ENCODE results near the gene FKBP15. TPM values are rescaled to one million over a fixed set of nuclear protein-coding genes. Genes with fewer than 3 reads are reported as not detected.

The FKBP15 gene
- total RNA-seq, 1 experiment from 2014 or later = 18.5 TPM

DNA sequence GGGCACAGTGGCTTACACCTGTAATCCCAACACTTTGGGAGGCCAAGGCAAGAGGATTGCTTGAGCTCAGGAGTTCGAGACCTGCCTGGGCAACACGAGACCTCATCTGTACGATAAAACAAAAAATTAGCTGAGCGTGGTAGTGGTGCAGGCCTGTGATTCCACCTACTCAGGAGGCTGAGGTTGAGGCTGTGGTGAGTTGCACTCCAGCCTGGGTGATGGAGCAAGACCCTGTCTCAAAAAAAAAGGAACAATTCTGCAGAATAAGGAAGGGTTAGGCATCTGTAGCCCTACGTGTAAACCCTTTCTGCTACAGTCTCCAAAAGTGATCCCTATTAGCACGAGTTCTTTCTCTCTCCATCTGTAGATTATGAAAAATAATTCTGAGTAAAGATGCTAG, 34.4 kb upstream of the FKBP15 start:
- Mint-ChIP-seq H3K4me3 (no peak overlapping the region), H3K27ac (no peak overlapping the region; a peak in 1 of 7 replicates), H3K27me3 (ENCODE audit: low read depth) (no peaks in the 10 kb centered on the region), H3K4me1 (no peaks in the 10 kb centered on the region), H3K36me3 (ENCODE audit: insufficient read depth in 1 of 3, low read depth in 3 of 3) (peaks cover 11 to 25% (median 24%) of the 10 kb centered on the region in 3 experiments; a peak in 6 of 7 replicates), H3K9me3 (0 out of 5 replicates have a peak, but pooled peaks cover 0 to 1% of the 10 kb centered on the region in 2 experiments)
- H3K4me2 ChIP-seq (ENCODE audit: insufficient read depth, insufficient read length, low read length) = no peak overlapping the region
- H3K56ac ChIP-seq (ENCODE audit: insufficient read length, low read depth, low read length) = no peak overlapping the region
- H3T11ph ChIP-seq (ENCODE audit: low read length) = no peak overlapping the region
- no peak overlapping the region for H4K91ac ChIP-seq (ENCODE audit: insufficient read length, low read depth, low read length)
- TF ChIP-seq, protein P1, sequence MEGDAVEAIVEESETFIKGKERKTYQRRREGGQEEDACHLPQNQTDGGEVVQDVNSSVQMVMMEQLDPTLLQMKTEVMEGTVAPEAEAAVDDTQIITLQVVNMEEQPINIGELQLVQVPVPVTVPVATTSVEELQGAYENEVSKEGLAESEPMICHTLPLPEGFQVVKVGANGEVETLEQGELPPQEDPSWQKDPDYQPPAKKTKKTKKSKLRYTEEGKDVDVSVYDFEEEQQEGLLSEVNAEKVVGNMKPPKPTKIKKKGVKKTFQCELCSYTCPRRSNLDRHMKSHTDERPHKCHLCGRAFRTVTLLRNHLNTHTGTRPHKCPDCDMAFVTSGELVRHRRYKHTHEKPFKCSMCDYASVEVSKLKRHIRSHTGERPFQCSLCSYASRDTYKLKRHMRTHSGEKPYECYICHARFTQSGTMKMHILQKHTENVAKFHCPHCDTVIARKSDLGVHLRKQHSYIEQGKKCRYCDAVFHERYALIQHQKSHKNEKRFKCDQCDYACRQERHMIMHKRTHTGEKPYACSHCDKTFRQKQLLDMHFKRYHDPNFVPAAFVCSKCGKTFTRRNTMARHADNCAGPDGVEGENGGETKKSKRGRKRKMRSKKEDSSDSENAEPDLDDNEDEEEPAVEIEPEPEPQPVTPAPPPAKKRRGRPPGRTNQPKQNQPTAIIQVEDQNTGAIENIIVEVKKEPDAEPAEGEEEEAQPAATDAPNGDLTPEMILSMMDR (conservative IDR thresholded peaks at IDR 0.05) = no peak
- H2BK12ac ChIP-seq (ENCODE audit: insufficient read length, low read depth, low read length) = no peak overlapping the region
- no peak overlapping the region for H2BK15ac ChIP-seq (ENCODE audit: low read depth, low read length)
- no peak overlapping the region for H3K4ac ChIP-seq (ENCODE audit: low read depth, low read length)
- no peak overlapping the region for H3K18ac ChIP-seq (ENCODE audit: insufficient read length, low read depth, low read length)
- no peak overlapping the region for H2BK20ac ChIP-seq (ENCODE audit: low read depth, low read length, poor library complexity, severe bottlenecking)
- H3K79me2 ChIP-seq (ENCODE audit: insufficient read depth, low read length) = no peaks in the 10 kb centered on the region
- no peak overlapping the region for H3K9ac ChIP-seq (ENCODE audit: extremely low read depth, insufficient read length, low read length)
- H3K14ac ChIP-seq (ENCODE audit: insufficient read depth, low read length) = no peak overlapping the region
- H4K20me1 ChIP-seq (ENCODE audit: control insufficient read depth, insufficient read depth, insufficient read length) = no peaks in the 10 kb centered on the region
- H4K8ac ChIP-seq (replicated peaks; ENCODE audit: insufficient read length, low read depth, low read length) = no peak overlapping the region
- no peaks in the 10 kb centered on the region for H3K27me3 ChIP-seq (ENCODE audit: insufficient read depth, low read length)
- no peak overlapping the region for H2BK120ac ChIP-seq (ENCODE audit: low read depth, low read length, poor library complexity, severe bottlenecking)
- no peak overlapping the region for H4K5ac ChIP-seq (ENCODE audit: insufficient read length, low read depth, low read length)
- no peak overlapping the region for H3K27ac ChIP-seq (ENCODE audit: insufficient read length, low read depth, low read length)
- WGBS (ENCODE audit: extremely low coverage, insufficient read length, low lambda C conversion rate) = no CpG with 5 or more reads among the region's 6 CpGs
- H2BK5ac ChIP-seq (ENCODE audit: insufficient read length, low read length) = no peak overlapping the region
- H3K4me1 ChIP-seq (ENCODE audit: insufficient read depth, low read length) = no peaks in the 10 kb centered on the region
- no peak overlapping the region for H3K23ac ChIP-seq (ENCODE audit: insufficient read length, low read depth, low read length)
- H3K79me1 ChIP-seq (ENCODE audit: insufficient read depth, low read depth, low read length, poor library complexity, severe bottlenecking) = no peaks in the 10 kb centered on the region
- H3K23me2 ChIP-seq (ENCODE audit: insufficient read length, low read depth, low read length, poor library complexity, severe bottlenecking) = no peaks in the 10 kb centered on the region
- no peak overlapping the region for H2AFZ ChIP-seq (ENCODE audit: low read length)
- H2AK5ac ChIP-seq (ENCODE audit: insufficient read length, low read length) = no peak overlapping the region
- H3K9me3 ChIP-seq (ENCODE audit: control insufficient read depth, low read depth, low read length) = no peaks in the 10 kb centered on the region
- DNase-seq = no peak
